Hematopoietic multipotent progenitor cell treated with erythropoietin and hydrocortisone succinate and interleukin-3 and kit ligand, for 15 days (in vitro differentiated cells): ENCODE results near the gene CSNK1D.

ENCODE experiments used
- DNase-seq: peaks from one replicate; pipeline ENCODE4 v3.0.0-alpha.2; 2015; ENCODE audit warnings: low spot score

CSNK1D gene

GRCh38 chr17:82273327-82274133, at the start of gene CSNK1D:
TSS of gene CSNK1D (minus strand) at chr17:82273700. CDS start at chr17:82273381, 319 bp downstream.
- DNase-seq, result peak; percentile 91

DNA sequence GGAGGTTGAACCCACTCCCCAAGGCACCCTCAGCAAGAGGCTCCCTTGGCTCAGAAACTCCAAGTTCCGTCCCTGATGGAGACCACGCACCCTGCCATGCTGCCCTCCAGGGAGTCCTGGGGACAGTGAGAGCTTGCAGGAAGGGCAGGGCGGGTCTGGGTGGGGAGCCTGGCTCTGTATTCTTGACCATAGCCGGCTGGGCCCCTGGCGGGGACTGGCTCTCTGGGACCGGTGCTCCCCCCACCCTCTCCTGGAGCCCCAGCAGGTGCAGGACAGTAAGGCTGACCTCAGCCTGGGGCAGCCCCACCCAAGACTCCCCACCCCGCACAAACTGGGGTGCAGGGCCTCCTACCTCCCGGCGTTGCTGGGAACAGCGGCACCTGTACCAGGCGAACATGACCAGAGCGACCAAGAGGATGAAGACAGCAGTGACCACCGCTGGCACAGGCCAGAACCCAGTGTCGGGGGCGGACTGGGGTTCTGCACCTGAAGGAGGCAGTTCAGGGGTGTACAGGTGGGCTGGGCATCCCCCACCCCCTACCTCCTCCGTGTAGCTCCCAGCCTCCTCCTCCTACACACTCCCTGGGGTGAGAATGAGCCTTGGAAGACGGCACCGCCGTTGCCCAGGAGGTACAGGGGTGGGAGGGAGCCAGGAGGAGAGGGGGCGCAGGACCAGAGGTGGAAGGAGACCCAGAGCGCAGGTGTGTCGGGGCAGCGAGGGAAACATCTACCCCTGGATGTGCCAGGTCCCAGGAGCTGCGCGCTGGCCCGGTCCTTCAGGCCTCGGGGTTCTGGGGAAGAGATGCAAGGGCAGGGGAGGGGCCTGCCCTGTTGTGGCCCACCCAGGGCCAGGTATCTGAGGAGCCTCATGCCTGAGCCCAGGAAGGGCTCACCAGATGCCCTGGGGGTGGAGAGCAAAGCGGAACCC, 49.3 kb upstream of the CSNK1D start:
- no peak for DNase-seq

GRCh38 chr17:82321947-82322466, 48.5 kb upstream of the CSNK1D start:
- no peak for DNase-seq

- peak; percentile 39 for DNase-seq
Observed at GRCh38 chr17:82320956-82321927, 47.7 kb upstream of the CSNK1D start.

DNA sequence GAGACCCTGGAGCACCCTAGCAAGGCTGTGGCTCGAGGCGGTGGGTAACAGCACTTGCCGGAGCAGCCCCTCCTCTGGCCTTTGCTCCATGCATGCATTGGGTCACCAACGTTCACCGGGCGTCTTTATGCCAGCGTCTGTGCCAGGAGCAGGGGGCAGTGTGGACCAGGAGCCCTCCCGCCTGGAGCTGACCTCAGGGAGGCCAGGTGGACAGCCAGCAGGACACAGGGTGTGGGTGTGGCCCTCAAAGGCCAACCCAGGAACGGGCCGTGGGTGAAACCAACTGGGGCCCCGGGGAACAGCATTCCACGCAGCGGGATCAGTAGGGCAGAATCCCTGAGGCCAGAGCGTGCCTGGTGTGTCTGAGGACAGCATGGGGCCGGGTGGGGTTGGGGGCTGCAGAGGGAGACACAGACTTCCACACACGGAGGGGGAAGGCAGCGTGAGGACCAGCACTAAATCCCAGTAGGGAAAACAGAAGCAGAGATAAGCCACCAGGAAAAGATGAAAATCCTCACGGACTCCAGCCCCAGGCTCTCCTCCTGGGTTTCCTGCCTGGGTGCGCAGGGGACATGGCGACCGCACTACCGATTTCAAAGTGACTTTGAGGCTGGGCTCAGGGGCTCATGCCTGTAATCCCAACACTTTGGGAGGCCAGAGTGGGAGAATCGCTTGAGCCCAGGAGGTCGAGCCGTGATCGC, 46.8 kb upstream of the CSNK1D start:
- DNase-seq, result no peak

- DNase-seq, result no peak
Observed at GRCh38 chr17:82319619-82320062, 46.1 kb upstream of the CSNK1D start.

DNA sequence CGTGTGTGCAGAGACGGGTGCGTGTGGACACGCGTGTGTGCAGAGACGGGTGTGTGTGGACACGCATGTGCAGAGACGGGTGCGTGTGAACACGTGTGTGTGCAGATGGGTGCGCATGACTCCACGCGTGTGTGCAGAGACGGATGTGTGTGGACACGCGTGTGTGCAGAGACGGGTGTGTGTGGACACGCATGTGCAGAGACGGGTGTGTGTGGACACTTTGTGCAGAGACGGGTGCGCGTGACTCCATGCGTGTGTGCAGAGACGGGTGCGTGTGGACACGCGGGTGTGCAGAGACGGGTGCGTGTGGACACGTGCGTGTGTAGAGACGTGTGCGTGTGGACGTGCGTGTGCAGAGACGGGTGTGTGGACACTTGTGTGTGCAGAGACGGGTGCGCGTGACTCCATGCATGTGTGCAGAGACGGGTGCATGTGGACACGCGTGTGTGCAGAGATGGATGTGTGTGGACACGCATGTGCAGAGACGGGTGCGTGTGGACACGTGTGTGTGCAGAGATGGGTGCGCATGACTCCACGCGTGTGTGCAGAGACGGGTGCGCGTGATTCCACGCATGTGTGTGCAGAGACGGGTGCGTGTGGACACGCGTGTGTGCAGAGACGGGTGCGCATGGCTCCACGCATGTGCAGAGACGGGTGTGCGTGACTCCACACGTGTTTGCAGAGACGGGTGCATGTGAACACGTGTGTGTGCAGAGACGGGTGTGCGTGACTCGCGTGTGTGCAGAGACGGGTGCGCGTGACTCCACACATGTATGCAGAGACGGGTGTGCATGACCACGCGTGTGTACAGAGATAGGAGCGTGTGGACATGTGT, 45.5 kb upstream of the CSNK1D start:
- no peak for DNase-seq

GRCh38 chr17:82318169-82318498, 44.6 kb upstream of the CSNK1D start:
- DNase-seq, result no peak

- no peak for DNase-seq
Observed at GRCh38 chr17:82317394-82318168, 44.1 kb upstream of the CSNK1D start, which contains the start of gene CD7. TSS of gene CD7 (minus strand) at chr17:82317608. CDS start at chr17:82317495, 113 bp downstream.

- DNase-seq, result no peak
Observed at GRCh38 chr17:82316651-82317393, 43.3 kb upstream of the CSNK1D start.

DNA sequence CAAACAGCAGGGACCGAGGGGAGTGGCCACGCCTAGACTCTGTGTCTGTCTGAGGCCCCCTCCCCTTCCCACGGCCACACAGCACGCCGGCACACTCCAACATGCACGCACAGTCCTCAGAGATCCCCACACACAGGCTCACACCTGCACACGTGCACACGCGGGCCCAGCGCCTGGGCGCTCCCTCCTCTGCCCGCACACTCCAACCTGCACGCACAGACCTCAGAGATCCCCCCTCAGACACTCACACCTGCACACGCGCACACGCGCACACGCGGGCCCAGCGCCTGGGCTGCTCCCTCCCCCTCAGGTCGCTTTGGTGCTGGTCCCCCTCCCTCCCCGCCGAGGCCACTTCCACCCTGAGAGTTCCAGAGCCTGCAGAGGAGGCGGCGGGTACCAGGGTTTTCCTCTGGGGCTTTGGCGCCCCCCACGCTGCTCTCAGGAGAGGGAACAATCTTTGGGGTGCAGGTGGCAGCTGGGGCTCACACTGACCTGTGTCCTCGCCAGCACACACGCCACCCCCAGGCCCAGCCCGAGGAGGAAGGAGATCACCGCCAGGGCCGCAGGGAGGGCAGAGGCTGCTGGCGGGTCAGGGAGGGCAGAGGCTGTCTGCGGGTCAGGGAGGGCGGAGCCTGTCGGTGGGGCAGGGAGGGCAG, 42.3 kb upstream of the CSNK1D start:
- no peak for DNase-seq

- no peak for DNase-seq
Observed at GRCh38 chr17:82314727-82315605, 41.5 kb upstream of the CSNK1D start.

- DNase-seq, result no peak
Observed at GRCh38 chr17:82314012-82314726, 40.7 kb upstream of the CSNK1D start.

DNA sequence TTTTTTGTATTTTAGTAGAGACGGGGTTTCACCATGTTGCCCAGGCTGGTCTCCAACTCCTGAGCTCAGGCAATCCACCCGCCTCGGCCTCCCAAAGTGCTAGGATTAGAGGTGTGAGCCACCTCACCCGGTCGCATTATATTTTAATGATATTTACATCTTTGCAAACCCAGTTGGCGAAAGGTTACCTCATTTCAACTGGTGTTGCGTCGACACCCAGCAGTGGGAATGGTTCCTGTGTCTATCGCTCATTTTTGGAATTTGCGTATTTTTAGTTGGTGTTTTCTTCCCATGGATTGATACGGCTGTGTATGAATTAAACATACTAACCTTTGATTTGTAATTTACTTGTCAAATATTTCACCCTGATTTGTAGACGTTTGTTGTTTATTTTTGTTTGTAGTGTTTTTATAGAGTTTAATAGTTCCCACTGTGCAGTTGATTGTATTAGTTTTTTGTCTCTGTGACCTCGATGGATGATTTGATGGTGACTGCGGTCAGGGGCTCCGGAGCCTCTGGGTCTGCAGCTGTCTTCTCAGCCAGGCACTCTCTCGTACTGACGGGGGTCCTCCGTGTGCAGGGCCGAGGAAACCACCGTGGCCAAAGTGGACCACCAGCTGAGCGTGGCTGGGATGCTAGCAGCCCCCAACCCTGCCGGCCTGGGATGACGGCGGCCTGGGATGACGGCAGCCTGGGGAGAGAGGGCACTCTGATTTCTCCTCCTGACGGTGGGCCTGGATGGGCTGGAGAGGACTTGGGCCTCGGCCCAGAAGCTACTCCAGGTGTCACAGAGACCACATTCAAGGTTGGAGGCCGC, 39.9 kb upstream of the CSNK1D start:
- DNase-seq, result no peak

- DNase-seq, result no peak
Observed at GRCh38 chr17:82311971-82312370, 38.5 kb upstream of the CSNK1D start.
